ENCODE measurements around the gene IRX2. TPM values are rescaled to one million over a fixed set of nuclear protein-coding genes. Genes with fewer than 3 reads are reported as not detected.

Gene IRX2
- 1.3 and 8.5 TPM in 2 replicates for total RNA-seq

DNA sequence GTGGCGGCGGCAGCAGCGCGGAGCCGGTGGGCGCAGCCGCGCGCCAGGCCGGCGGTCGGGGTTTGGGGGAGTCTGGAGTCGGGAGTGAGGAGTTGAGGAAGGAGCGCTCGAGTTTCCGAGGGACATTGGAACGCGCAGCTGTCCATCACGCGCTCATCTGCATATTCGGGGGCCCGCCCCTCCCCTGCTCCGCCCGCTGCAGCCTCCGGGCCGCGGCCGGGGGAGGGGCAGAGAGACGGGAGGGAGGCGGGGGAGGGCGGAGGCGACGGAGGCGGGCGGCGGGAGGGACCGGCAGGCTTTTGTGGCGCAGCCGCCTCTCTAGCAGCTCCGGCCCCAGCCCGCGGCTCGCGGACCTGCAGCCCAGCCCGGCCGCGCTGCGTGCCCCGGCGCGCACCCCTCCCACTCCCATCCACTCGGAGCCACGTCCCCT lies at the start of gene IRX2:
IRX2 (minus strand) TSS at position 86 of the 430 bp plus-strand sequence. CDS start 264 bp downstream, outside the sequence.

